ENCODE results near the gene HS1BP3.

DNA sequence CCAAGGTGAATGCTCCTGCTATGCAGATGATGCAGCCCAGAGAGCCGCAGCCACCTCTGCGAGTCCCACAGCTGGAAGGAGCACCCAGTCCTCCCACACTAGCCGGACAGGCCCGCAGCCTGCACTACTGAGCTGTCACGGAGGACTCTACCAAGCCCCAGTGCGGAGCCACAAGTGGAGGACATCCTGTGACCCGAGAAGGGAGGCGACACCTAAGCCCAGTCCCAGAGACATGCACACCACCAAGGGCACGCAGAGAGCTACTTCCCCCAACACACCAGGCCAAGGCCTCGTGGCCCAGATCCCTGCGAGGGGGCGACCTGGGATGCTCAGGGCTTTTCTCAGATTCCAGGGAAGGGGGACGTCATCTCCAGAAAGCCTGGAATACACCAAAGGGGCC is 12.9 kb downstream of the HS1BP3 start:
- TF ChIP-seq, protein P1, sequence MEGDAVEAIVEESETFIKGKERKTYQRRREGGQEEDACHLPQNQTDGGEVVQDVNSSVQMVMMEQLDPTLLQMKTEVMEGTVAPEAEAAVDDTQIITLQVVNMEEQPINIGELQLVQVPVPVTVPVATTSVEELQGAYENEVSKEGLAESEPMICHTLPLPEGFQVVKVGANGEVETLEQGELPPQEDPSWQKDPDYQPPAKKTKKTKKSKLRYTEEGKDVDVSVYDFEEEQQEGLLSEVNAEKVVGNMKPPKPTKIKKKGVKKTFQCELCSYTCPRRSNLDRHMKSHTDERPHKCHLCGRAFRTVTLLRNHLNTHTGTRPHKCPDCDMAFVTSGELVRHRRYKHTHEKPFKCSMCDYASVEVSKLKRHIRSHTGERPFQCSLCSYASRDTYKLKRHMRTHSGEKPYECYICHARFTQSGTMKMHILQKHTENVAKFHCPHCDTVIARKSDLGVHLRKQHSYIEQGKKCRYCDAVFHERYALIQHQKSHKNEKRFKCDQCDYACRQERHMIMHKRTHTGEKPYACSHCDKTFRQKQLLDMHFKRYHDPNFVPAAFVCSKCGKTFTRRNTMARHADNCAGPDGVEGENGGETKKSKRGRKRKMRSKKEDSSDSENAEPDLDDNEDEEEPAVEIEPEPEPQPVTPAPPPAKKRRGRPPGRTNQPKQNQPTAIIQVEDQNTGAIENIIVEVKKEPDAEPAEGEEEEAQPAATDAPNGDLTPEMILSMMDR (IDR thresholded peaks at IDR 0.05): no peak
- no peak for TF ChIP-seq POLR2A (IDR thresholded peaks at IDR 0.05)

Data from lower leg skin (tissue), 3 donors.